ENCODE results near the gene AUTS2. TPM values are rescaled to one million over a fixed set of nuclear protein-coding genes. Genes with fewer than 3 reads are reported as not detected.

AUTS2 gene
- total RNA-seq, 2 experiments from 2014 or later = 17.5 to 23.8 TPM

DNA sequence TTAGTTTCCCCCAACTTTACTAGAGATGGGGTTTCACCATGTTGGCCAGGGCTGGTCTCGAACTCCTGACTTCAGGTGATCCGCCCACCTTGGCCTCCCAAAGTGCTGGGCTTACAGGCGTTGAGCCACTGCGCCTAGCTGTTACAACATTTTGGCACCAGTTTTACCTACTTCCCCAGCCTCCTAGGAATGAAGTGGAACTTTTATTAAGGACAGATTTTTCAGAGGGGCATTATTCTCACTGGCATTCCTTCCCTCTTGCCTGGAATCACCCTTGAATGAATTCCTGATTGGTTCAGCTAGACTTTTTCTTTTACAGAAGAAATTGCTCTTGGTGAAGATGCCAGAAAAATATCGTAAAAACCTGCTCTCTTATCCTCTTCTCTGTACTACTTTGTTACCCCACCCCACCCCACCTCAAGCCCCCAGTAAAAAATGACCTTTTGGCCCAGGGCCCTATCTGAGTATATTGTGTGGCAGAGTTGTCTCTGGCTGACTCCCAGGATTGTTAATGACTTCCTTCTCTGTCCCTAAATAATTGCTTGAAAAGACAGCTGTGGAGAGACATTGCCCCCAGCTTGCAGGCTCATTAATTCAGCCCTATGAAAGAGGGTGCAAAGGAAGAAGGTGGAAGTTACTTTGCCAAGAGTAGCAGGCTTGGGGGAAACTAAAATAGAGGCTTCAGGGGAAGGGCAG is 189.6 kb downstream of the AUTS2 start:
- H3K27ac Mint-ChIP-seq = no peak overlapping the region
- DNase-seq = no peak
- H3K36me3 Mint-ChIP-seq = no peaks in the 10 kb centered on the region
- H3K4me3 Mint-ChIP-seq = no peak overlapping the region
- H3K9me3 Mint-ChIP-seq = no peaks in the 10 kb centered on the region
- H3K27me3 Mint-ChIP-seq = peaks cover 5% of the 10 kb centered on the region
- ATAC-seq (ENCODE audit: low read depth) = no peak
- no peaks in the 10 kb centered on the region for H3K4me1 Mint-ChIP-seq
- POLR2A ChIA-PET = no interaction called here

DNA sequence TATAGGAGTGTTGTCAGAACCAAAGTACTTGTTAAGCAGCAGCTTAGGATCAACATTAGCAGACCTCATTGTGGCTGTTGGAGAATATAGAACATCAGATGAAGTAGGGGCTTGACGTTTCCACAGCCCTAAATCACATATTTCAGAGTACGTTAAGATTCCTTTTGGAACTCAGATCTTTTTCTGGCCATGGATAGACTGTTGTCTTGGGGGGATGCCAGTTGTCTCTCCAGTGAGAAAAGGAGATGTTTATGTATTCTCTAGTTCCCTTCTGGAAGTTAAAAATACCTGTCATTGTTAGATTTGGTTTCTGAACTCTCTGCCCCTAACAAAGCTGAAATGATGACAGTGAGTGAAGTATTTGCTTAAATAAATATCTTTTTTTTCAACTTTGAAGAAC is 191.3 kb downstream of the AUTS2 start:
- Mint-ChIP-seq H3K36me3 (no peaks in the 10 kb centered on the region), H3K4me3 (no peak overlapping the region), H3K27me3 (peaks cover 5% of the 10 kb centered on the region), H3K9me3 (no peaks in the 10 kb centered on the region), H3K27ac (no peak overlapping the region), H3K4me1 (no peaks in the 10 kb centered on the region)
- POLR2A ChIA-PET = no interaction called here
- DNase-seq (no peak), ATAC-seq (ENCODE audit: low read depth) (no peak)

DNA sequence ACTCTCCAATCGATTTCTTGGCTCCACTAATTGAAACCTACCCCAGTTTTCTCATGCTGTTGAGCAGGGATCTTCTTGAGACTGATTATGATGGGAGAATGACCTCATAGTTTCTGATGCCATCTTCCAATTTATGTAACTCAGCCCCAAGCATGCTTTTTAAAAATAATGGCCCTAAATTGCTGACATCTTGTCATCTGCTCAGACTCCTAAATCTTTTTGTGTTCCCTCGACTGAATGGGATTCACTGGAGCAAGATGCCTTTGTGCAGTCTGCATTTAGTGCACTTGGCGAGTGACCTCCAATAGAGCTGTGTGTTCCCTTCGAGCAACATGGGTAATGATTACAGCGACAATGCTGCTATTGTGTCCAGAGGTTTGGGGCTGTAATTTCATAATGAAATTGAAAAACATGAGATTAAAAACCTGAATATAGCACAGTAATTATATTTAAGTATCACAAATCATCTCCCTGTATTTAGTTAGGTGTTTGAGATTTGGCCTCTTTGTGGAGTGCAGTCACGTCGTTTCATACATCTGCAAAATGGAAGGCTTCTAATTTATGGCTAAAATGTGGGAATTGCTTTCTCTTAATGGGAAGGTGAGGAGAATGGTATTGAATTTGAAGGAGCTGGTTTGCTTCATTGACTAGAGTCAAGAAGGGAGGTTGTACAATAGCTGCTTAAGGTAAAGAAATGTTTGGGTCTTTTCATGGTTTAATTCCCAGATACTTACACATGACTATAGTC is 192.9 kb downstream of the AUTS2 start:
- POLR2A ChIA-PET = no interaction called here

DNA sequence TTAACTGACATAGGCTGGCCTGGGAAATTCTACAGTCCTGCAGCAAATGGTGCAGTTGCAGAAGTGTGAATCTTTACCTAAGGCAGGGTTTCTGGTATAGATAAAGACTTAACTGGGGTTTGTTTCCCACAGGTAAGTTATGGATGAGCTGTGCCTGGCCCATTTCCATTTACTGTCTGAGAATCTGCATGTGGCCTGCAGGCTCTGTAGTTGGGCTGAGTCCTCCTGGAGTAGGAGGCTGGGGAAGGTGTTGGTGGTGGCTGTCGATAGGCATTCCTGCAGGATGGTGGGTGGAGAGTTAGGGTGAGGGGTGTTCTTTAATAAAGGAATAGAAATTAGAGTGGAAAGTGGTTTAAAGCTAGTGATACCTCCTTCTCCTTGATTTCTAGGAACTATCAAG is 193.5 kb downstream of the AUTS2 start:
- no peaks in the 10 kb centered on the region for H3K4me1 Mint-ChIP-seq
- no peaks in the 10 kb centered on the region for H3K9me3 Mint-ChIP-seq
- ATAC-seq (ENCODE audit: low read depth) (no peak), DNase-seq (no peak)
- H3K27me3 Mint-ChIP-seq = peaks cover 5% of the 10 kb centered on the region
- H3K4me3 Mint-ChIP-seq = no peak overlapping the region
- POLR2A ChIA-PET = no interaction called here
- H3K36me3 Mint-ChIP-seq = no peaks in the 10 kb centered on the region
- H3K27ac Mint-ChIP-seq = no peak overlapping the region

More for the DNA sequence above, 192.9 kb downstream of the AUTS2 start:
- ATAC-seq (ENCODE audit: low read depth) = no peak
- H3K4me3 Mint-ChIP-seq = no peak overlapping the region
- H3K27ac Mint-ChIP-seq = no peak overlapping the region
- no peaks in the 10 kb centered on the region for H3K9me3 Mint-ChIP-seq
- H3K36me3 Mint-ChIP-seq = no peaks in the 10 kb centered on the region
- no peak for DNase-seq
- peaks cover 5% of the 10 kb centered on the region for H3K27me3 Mint-ChIP-seq
- H3K4me1 Mint-ChIP-seq = no peaks in the 10 kb centered on the region

DNA sequence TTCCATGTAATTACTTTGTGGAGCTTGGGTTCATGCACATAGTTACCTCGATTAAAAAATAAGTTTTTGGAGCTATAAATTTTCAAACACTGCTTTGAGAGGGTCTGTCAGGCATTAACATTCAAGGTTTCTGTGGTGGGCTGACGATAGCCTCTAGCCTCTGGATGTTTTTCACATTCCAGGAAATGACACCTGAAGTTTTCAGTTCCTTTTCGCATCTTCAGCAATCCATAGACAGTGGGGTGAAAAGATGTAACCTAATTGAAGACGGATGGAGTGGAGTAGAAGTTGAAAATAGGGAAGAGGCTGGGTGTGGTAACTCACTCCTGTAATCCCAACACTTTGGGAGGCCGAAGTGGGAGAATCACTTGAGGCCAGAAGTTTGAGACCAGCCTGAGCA is 197.7 kb downstream of the AUTS2 start:
- POLR2A ChIA-PET = interaction anchor here (0.7 kb wide), 1 partner anchor 12 kb away, joined by 4 read pairs; no protein-coding TSS in a partner anchor
- Mint-ChIP-seq H3K27ac (no peak overlapping the region), H3K27me3 (peaks cover 10% of the 10 kb centered on the region), H3K36me3 (no peaks in the 10 kb centered on the region), H3K4me1 (no peaks in the 10 kb centered on the region), H3K4me3 (no peak overlapping the region), H3K9me3 (no peaks in the 10 kb centered on the region)
- ATAC-seq (ENCODE audit: low read depth) = no peak
- no peak for DNase-seq

DNA sequence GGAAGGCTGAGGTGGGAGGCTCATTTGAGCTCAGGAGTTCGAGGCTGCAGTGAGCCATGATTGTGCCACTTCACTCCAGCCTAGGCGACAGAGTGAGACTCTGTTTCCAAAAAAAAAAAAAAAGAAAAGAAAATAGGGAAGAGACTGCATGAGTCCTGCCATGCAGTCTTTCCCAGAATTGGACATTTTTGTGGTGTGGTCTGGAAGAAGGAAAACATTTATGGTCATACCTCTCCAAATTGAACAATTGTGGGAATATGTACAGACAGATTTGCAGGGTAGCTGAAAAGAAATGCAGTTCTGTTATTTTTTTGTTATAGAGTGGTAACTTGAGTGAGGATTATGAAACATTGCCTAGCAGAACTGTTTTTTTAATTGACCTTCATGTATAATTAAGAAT is 198.1 kb downstream of the AUTS2 start:
- Mint-ChIP-seq H3K27ac (no peak overlapping the region), H3K27me3 (peaks cover 10% of the 10 kb centered on the region), H3K4me1 (no peaks in the 10 kb centered on the region), H3K9me3 (no peaks in the 10 kb centered on the region), H3K4me3 (no peak overlapping the region), H3K36me3 (no peaks in the 10 kb centered on the region)
- POLR2A ChIA-PET = interaction anchor here (0.7 kb wide), 1 partner anchor 12 kb away, joined by 4 read pairs; no protein-coding TSS in a partner anchor
- ATAC-seq (ENCODE audit: low read depth) (no peak), DNase-seq (no peak)

DNA sequence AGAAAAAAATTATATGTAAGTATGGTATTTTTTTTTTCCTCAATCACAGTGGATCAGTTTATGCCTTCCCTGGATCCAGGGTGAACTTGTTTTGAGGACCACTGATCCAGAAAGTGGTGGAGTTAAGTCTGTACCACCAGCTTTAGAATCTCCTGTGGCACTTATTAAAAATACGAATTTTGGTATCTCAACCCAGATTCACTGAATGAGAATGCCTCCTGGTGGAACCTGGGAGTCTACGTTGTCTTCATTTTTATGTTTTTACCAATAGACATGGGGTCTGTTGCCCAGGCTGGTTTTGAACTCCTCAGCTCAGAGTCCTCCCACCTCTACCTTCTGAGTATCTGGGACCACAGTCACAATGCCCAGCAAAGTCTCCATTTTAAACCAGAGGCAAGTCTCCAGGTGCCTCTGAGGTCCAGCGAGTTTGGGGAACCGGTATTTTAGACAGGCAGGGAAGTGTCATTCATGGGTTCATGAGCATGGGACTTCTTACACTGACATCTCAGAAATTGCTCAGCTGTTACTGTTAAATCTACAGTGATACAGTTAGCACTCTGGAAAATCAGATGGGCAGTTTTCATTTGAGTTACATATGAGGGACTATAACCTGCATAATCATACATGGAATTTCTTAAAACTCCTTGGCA is 200.9 kb downstream of the AUTS2 start:
- POLR2A ChIA-PET = no interaction called here
- no peaks in the 10 kb centered on the region for H3K9me3 Mint-ChIP-seq
- H3K4me3 Mint-ChIP-seq = no peak overlapping the region
- no peaks in the 10 kb centered on the region for H3K36me3 Mint-ChIP-seq
- DNase-seq (no peak), ATAC-seq (ENCODE audit: low read depth) (no peak)
- H3K27ac Mint-ChIP-seq = no peak overlapping the region
- peaks cover 2% of the 10 kb centered on the region for H3K4me1 Mint-ChIP-seq
- H3K27me3 Mint-ChIP-seq = peaks cover 7% of the 10 kb centered on the region

DNA sequence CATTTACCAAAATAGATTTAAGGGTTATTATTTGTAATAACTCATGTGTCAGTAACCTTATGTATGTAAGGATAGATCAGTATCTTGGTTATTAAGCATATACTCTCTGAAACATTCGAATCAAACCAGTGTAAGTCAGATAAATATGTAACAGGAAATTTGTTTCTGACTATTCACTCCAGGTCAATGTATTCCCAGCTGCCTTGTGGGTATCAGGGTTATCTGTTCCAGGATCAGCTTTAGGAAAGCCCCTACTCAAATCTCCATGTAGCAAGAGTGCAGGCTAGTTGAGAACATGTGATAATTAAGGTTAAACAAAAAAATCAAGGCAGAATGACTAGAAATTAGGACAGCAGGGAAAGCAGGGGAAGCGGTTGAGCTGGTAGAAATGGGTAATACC is 201.7 kb downstream of the AUTS2 start:
- Mint-ChIP-seq H3K4me1 (peaks cover 3% of the 10 kb centered on the region), H3K27me3 (peaks cover 7% of the 10 kb centered on the region), H3K9me3 (no peaks in the 10 kb centered on the region), H3K4me3 (no peak overlapping the region), H3K27ac (no peak overlapping the region), H3K36me3 (no peaks in the 10 kb centered on the region)
- DNase-seq (no peak), ATAC-seq (ENCODE audit: low read depth) (no peak)
- POLR2A ChIA-PET = no interaction called here

DNA sequence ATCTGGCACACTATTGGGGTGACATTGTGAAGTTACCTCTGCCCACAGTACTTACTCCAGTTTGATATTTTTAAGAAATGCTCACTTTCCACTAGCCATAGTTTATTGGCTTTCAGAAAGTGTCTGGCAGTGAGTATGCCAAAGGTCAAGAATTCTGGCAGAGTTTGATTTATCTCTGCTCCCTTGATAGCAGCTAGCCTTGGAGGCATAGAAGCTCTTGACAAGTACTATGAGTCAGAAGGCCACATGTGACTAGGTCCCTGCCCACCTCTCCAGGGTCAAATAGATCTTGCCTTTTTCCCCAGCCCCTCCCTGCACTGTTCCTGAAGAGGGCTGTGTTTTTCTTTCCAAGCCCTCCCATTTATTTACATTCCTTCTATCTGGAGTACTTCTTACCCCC is 202.2 kb downstream of the AUTS2 start:
- ATAC-seq (ENCODE audit: low read depth) (no peak), DNase-seq (no peak)
- peaks cover 3% of the 10 kb centered on the region for H3K4me1 Mint-ChIP-seq
- POLR2A ChIA-PET = no interaction called here
- H3K4me3 Mint-ChIP-seq = no peak overlapping the region
- no peaks in the 10 kb centered on the region for H3K9me3 Mint-ChIP-seq
- no peak overlapping the region for H3K27ac Mint-ChIP-seq
- H3K36me3 Mint-ChIP-seq = no peaks in the 10 kb centered on the region
- H3K27me3 Mint-ChIP-seq = peaks cover 7% of the 10 kb centered on the region

DNA sequence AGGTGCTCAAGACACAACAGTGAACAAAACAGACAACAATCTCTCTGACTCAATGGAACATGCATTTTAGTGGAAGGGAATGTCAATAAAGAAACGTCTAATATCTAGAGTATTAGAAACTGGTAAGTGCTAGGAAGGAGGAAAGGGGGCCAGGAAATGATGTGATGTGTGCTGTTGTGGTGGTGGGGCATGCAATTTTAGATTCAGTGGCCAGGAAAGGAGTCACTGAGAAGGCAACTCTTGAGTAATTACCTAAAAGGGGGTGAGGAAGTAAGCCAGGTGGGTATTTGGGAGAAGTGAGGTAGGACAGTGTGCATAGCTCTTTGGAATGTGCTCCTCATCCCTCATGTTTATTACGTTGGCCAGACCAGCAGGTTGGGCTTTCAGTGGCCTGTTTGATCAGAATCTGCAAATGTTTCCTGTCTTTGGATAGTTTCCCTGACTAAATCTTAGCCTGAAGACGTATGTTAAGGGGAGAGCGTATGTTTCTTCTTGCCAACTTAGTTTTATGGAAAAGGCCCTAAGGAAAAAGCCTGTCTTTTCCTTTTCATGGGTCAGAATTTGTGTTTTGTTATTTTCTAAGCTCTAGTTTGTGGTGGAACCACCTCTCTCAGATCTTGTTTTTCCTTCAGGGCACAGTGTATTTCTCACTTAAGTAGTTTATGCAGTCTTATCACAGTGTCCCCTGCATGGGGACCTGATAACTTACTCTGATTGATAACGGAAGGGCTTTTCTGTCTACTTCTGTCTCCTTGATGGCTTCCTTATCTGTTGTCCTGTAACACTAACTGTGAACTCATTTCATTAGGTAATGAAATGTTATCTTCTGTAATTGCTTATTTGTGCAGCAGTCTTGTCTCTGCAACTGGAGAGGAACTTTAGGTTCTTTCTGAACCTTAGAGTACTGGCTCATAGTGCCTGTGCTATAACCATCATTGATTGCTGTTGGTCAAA is 203.7 kb downstream of the AUTS2 start:
- H3K27ac Mint-ChIP-seq = no peak overlapping the region
- peaks cover 3% of the 10 kb centered on the region for H3K4me1 Mint-ChIP-seq
- no peaks in the 10 kb centered on the region for H3K36me3 Mint-ChIP-seq
- peaks cover 7% of the 10 kb centered on the region for H3K27me3 Mint-ChIP-seq
- POLR2A ChIA-PET = no interaction called here
- H3K9me3 Mint-ChIP-seq = no peaks in the 10 kb centered on the region
- H3K4me3 Mint-ChIP-seq = no peak overlapping the region
- ATAC-seq (ENCODE audit: low read depth) (no peak), DNase-seq (no peak)

DNA sequence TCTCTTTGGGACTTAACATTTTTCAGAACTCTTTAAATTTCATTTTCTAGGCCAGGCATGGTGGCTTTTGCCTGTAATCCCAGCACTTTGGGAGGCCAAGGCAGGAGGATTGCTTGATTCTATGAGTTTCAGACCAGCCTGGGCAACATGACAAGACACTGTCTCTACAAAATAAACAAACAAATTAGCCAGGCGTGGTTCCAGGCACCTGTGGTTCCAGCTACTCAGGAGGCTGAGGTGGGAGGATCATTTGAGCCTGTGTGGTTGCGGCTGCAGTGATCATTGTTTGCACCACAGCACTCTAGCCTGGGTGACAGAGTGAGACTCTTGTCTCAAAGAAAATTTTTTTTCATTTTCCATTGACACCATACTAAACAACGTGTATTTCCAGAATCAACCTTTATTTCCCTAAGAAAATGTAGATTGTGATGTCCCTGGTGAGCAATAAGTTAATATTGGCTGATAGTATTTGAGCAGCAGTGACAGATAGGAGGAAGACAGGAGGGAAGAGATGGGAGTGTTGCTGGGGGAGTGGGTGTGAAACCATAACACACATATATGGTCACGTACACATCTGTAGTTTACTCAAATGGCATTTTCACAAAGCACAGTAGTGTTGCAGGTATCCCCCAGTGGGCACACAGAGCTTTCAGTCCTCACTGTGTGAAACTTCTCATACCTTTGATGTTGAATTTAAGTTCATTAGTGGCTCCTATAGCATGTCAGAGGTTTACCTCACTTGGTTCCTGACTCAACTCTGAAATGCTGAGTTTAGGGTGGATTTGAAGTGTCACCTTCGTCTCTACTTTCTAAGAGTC is 205.6 kb downstream of the AUTS2 start:
- Mint-ChIP-seq H3K27me3 (peaks cover 4% of the 10 kb centered on the region), H3K4me3 (no peak overlapping the region), H3K27ac (no peak overlapping the region), H3K9me3 (no peaks in the 10 kb centered on the region), H3K4me1 (peaks cover 3% of the 10 kb centered on the region), H3K36me3 (no peaks in the 10 kb centered on the region)
- no peak for ATAC-seq (ENCODE audit: low read depth)
- POLR2A ChIA-PET = no interaction called here
- no peak for DNase-seq

DNA sequence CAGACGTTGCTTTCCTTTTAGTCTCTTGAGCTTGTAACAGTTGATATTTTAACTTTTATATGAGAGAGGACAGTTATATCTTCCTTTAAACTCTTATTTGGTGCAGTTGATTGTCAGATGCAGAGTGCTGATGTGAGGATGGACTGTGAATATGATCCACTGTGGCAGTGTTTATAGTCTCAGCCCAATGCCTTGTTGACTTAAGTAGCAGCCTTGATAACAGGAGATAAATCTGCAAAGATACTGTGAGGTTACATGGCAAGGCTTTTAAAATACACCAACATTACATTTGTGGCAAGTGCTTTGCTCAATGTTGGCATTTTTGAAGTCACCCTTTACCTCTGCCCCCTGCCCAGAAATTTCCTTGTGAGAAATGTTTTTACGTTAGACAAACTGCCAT is 206.7 kb downstream of the AUTS2 start:
- Mint-ChIP-seq H3K4me1 (peaks cover 3% of the 10 kb centered on the region), H3K9me3 (no peaks in the 10 kb centered on the region), H3K27ac (no peak overlapping the region), H3K27me3 (no peaks in the 10 kb centered on the region), H3K36me3 (no peaks in the 10 kb centered on the region), H3K4me3 (no peak overlapping the region)
- DNase-seq (no peak), ATAC-seq (ENCODE audit: low read depth) (no peak)
- POLR2A ChIA-PET = no interaction called here

Measured in activated naive CD8-positive, alpha-beta T cell treated with anti-CD3 and anti-CD28 coated beads, Interleukin-2, amount 10 ng/mL, durations not matched to agents 7 days and 5 days (primary cell).